HK-2 (cell line): ENCODE results near the gene SHF.
"Not testable (repeated sequence)": the region's sequence is repeated elsewhere in the genome, so short reads cannot be mapped to it uniquely, and the experiment has no call there.

ENCODE experiments used
- DNase-seq: peaks from one replicate; pipeline ENCODE4 v3.0.0-alpha.2; 2018; ENCODE audit not compliant: unreplicated experiment

The SHF gene

GRCh38 chr15:45146405-45146804 lies 41.4 kb downstream of the SHF start:
- no peak for DNase-seq

- DNase-seq, result no peak
Observed at GRCh38 chr15:45144775-45145174, 43.0 kb downstream of the SHF start.

- no peak for DNase-seq
Observed at GRCh38 chr15:45143946-45144345, 43.8 kb downstream of the SHF start.

- no peak for DNase-seq
Observed at GRCh38 chr15:45143056-45143455, 44.7 kb downstream of the SHF start.

- no peak for DNase-seq
Observed at GRCh38 chr15:45141386-45141785, 46.4 kb downstream of the SHF start.

- DNase-seq, result no peak
Observed at GRCh38 chr15:45140557-45141250, 47.1 kb downstream of the SHF start.

GRCh38 chr15:45139770-45140169 lies 48.0 kb downstream of the SHF start:
- no peak for DNase-seq

- DNase-seq, result no peak
Observed at GRCh38 chr15:45138814-45139765, 48.7 kb downstream of the SHF start.

GRCh38 chr15:45137703-45138102 lies 50.1 kb downstream of the SHF start:
- DNase-seq, result no peak

GRCh38 chr15:45136378-45136764 lies 51.4 kb downstream of the SHF start:
- no peak for DNase-seq

GRCh38 chr15:45135705-45136377 lies 51.9 kb downstream of the SHF start:
- DNase-seq, result not testable (repeated sequence)

GRCh38 chr15:45134682-45135604 lies 52.8 kb downstream of the SHF start:
- DNase-seq, result no peak

- DNase-seq, result no peak
Observed at GRCh38 chr15:45134046-45134445, 53.7 kb downstream of the SHF start.

- DNase-seq, result no peak
Observed at GRCh38 chr15:45133561-45133920, 54.2 kb downstream of the SHF start.

GRCh38 chr15:45132844-45133560 lies 54.8 kb downstream of the SHF start:
- DNase-seq, result no peak

- no peak for DNase-seq
Observed at GRCh38 chr15:45131510-45131909, 56.3 kb downstream of the SHF start.

- DNase-seq, result no peak
Observed at GRCh38 chr15:45130291-45131000, 57.3 kb downstream of the SHF start.

- DNase-seq, result no peak
Observed at GRCh38 chr15:45129651-45130129, 58.1 kb downstream of the SHF start, which contains the start of the genes DUOX1 and DUOXA1. Gene DUOX1, plus strand, starts transcription at chr15:45129994. Its CDS starts 1,973 bp downstream, at chr15:45131967. Gene DUOXA1, minus strand, starts transcription at chr15:45129879. Its CDS starts 6,865 bp downstream, at chr15:45123014.

- DNase-seq, result no peak
Observed at GRCh38 chr15:45128971-45129639, 58.7 kb downstream of the SHF start.
